ENCODE results near the gene NAP1L1.

The NAP1L1 gene, protein sequence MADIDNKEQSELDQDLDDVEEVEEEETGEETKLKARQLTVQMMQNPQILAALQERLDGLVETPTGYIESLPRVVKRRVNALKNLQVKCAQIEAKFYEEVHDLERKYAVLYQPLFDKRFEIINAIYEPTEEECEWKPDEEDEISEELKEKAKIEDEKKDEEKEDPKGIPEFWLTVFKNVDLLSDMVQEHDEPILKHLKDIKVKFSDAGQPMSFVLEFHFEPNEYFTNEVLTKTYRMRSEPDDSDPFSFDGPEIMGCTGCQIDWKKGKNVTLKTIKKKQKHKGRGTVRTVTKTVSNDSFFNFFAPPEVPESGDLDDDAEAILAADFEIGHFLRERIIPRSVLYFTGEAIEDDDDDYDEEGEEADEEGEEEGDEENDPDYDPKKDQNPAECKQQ

GRCh38 chr12:76083904-76084862 lies at the start of gene NAP1L1:
TSS of gene NAP1L1 (minus strand) at chr12:76084685. CDS start at chr12:76074219, 10,466 bp downstream.
- peak; percentile 100 for DNase-seq
- in situ Hi-C loops (cut with HindIII; ENCODE audit: low pct_ligation_motif_present, low pct_unique_long_range_greater_than_20kb, low sequenced_read_pairs) = no loop called here

DNA sequence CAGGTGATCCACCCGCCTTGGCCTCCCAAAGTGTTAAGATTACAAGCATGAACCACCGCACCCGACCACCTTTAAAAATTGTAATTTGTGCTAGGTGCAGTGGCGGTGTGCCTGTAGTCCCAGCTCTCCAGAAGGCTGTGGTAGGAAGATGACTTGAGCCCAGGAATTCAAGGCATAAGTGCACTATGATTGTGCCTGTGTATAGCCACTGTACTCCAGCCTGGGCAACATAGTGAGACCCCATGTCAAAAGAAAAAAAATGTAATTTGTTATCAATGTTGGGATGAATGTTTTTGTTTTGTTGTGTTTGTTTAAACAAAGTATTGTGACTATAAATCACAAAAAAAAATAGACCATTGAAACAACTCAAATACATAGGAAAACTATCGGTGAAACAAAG lies 43.1 kb upstream of the NAP1L1 start:
- DNase-seq = no peak
- in situ Hi-C loops (cut with HindIII; ENCODE audit: low pct_ligation_motif_present, low pct_unique_long_range_greater_than_20kb, low sequenced_read_pairs) = no loop called here

DNA sequence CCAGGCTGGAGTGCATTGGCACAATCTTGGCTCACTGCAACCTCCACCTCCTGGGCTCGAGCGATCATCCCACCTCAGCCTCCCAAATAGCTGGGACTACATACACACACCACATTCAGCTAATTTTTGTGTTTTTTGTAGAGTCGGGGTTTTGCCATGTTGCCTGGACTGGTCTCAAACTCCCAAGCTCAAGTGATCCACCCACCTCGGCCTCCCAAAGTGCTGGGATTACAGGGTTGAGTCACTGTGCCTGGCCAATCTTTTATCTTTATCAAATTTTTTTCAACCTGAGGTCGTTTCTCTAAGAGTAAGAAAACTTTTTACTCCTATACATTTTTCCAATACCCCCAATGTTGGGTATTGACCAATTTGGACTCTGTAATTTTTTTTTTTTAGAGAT lies 40.0 kb upstream of the NAP1L1 start:
- in situ Hi-C loops (cut with HindIII; ENCODE audit: low pct_ligation_motif_present, low pct_unique_long_range_greater_than_20kb, low sequenced_read_pairs) = no loop called here
- DNase-seq = no peak

DNA sequence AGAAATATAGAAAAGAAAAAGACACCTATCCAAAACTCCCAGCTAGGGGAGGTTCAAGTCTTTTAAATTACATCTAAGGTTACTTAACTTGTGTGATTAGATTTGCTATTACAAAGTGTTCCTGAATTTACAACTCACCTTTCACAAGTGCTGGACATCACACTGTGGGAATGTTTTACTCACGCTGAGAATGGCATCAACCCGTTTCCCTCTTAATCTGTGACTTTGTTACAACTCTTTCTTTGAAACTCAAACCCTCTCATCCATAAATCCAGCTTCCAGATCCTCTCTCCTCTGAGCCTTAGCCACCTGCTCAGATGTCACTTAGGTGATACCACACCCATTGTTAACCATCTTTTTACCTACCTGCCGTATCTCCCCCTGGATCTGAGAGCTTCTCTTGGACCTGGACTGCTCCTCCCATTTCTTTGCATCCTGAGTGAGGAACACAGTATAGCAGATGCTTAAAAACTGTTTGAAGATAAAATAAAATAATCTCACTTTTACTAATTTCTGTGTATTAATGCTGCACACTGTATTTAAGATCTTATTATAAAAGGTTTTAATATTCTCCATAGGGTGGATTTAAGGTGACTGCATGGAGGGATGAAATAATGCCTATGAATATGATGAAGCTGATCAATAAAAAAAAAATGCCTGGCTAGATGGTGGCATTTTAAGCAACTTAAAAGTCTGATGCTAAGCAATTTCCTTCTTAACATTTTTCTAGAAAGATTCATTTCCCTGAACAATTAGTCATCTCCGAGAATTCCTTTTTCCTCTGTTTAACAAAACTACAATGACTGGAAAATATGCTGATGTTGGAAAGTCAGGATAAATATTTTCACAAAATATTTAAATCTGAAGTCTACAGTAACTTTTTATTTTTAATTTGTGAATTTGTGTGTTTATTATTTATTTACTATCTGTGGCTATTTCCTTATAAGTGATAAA lies 39.1 kb upstream of the NAP1L1 start:
- no peak for DNase-seq
- in situ Hi-C loops (cut with HindIII; ENCODE audit: low pct_ligation_motif_present, low pct_unique_long_range_greater_than_20kb, low sequenced_read_pairs) = no loop called here

DNA sequence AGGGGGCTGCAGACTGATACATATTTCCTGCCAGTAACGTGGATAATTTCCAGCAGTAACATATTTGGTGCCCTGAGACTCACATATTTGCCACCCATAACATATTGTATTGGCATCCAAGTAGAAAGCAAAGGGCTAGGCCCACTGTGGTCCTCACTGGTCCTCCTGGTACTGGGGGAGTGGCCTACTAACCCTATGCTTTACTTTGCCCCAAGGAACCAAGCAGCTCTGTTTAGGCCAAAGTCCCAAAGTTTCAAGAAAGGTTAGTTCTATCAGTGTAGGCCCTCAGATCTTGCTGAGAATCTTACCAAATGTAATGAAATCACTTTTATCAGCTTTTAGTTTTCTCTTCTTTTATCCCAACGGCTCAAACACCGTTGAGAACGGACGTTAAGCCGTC lies 35.4 kb upstream of the NAP1L1 start:
- DNase-seq = no peak
- in situ Hi-C loops (cut with HindIII; ENCODE audit: low pct_ligation_motif_present, low pct_unique_long_range_greater_than_20kb, low sequenced_read_pairs) = no loop called here

DNA sequence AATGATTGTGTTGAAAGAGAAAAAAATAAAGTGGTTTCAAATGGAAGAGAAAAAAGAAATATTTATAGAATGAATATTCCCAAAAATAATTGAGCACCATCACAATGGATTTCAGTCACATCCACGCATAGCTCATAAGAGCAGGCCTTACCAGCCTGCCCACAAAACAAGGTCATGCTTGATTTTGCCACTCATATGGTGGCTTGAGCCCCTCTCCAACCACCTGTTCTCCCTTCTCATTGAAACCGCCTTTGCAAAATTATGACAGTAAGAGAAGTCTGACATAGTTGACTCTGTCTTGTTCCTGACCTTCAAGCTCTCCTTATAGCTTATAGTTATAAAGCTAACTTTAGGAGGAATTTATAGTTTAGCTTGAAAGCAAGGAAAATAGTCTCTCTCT lies 33.3 kb upstream of the NAP1L1 start:
- DNase-seq = no peak
- in situ Hi-C loops (cut with HindIII; ENCODE audit: low pct_ligation_motif_present, low pct_unique_long_range_greater_than_20kb, low sequenced_read_pairs) = no loop called here

- in situ Hi-C loops (cut with HindIII; ENCODE audit: low pct_ligation_motif_present, low pct_unique_long_range_greater_than_20kb, low sequenced_read_pairs) = no loop called here
- no peak for DNase-seq
These were observed 32.7 kb upstream of the NAP1L1 start for GRCh38 chr12:76117067-76117691.

GRCh38 chr12:76113800-76114757 lies 29.6 kb upstream of the NAP1L1 start:
- no peak for DNase-seq
- in situ Hi-C loops (cut with HindIII; ENCODE audit: low pct_ligation_motif_present, low pct_unique_long_range_greater_than_20kb, low sequenced_read_pairs) = no loop called here

- in situ Hi-C loops (cut with HindIII; ENCODE audit: low pct_ligation_motif_present, low pct_unique_long_range_greater_than_20kb, low sequenced_read_pairs) = no loop called here
- DNase-seq = no peak
These were observed 26.8 kb upstream of the NAP1L1 start for GRCh38 chr12:76111209-76111749.

DNA sequence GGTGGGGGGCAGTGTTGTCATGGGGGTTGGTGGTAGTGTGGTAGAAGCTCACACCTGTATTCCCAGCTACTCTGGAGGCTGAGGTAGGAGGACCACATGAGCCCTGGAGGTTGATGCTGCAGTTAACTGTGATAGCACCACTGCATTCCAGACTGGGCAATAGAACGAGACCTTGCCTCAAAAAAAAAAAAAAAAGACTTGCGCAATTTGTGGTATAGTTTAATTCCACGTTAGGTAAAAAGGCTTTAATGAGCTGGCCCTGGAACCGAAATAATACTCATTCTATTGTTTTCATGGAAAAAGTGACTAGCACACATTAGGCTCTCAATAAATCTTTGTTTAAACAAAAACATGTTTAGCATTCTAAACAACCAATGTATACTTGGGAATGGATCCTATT lies 25.4 kb upstream of the NAP1L1 start:
- in situ Hi-C loops (cut with HindIII; ENCODE audit: low pct_ligation_motif_present, low pct_unique_long_range_greater_than_20kb, low sequenced_read_pairs) = no loop called here
- no peak for DNase-seq

GRCh38 chr12:76108356-76108755 lies 23.9 kb upstream of the NAP1L1 start:
- DNase-seq = no peak
- in situ Hi-C loops (cut with HindIII; ENCODE audit: low pct_ligation_motif_present, low pct_unique_long_range_greater_than_20kb, low sequenced_read_pairs) = no loop called here

DNA sequence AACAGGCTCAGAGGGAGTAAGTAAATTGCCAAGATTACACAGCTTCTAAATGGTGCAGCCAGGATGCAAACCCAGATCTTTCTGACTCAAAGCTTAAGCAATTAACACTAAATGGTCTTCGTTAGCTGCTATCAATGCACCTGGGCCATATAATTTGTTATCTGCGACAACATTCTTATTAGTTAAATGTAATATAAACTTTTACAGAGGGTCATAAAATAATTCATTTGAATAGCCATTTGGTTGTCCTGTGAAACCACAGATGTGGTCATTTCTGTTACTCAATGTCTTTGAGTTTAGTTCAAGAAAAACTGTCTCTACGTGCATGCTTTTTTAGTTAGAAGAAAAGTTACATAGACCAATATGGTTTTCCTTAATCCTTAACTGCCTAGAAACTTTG lies 22.1 kb upstream of the NAP1L1 start:
- DNase-seq = no peak
- in situ Hi-C loops (cut with HindIII; ENCODE audit: low pct_ligation_motif_present, low pct_unique_long_range_greater_than_20kb, low sequenced_read_pairs) = no loop called here

- DNase-seq = no peak
- in situ Hi-C loops (cut with HindIII; ENCODE audit: low pct_ligation_motif_present, low pct_unique_long_range_greater_than_20kb, low sequenced_read_pairs) = no loop called here
These were observed 19.5 kb upstream of the NAP1L1 start for GRCh38 chr12:76103958-76104357.

DNA sequence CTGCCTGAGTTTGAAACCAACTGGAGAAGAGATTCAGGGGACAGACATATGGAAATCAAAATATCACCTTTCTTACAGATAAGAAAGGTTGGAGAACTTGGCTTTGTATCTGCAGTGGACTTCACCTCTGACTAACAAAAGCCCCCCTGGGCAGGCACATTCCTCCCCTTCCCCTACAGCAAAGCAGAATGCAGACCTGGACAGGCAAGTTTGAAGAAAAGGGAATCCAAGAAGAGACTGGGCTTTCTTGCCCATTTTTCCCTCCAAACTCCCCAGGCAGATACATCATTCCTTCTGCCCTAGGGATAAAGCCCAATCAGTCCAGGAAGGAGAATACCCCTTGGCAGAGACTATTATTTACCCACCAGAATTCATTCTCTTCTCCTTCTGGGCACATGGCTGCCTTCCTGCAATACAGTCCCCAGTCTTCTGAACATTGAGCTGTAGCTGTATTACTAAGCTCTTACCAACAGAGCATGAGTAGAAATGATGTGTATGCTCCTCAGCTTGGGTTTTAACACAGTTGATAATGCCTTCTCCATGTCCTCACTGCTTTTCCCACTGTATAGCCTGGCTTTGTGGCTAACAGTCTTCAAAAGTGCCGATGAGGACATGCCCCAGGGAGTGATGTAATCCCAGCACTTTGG lies 17.4 kb upstream of the NAP1L1 start:
- in situ Hi-C loops (cut with HindIII; ENCODE audit: low pct_ligation_motif_present, low pct_unique_long_range_greater_than_20kb, low sequenced_read_pairs) = no loop called here
- DNase-seq = no peak

DNA sequence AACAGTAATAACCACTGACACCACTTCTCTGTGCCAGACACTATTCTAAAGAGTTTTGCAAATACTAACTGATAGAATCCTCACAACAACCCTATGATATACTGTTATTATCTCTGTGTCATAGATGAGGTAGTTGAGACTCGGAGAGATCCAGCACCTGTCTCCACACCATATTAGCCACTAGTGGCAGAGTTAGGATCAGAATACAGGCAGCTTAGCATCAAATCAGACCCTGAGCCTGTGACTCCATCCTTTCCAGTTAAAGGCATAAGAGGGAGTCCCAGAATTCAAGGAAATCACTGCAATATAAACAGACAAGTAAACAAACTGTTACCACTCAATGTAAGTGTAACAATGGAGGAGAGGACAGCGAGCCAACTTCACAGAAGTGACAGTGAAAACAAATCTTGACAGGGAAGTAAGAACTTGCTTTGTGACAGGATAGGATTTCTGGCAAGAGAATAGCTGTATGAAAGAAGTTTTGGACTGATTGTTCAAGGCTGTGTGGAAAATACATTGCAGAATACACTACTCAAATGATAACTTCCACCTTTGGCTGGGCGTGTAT lies 11.7 kb upstream of the NAP1L1 start:
- no peak for DNase-seq
- in situ Hi-C loops (cut with HindIII; ENCODE audit: low pct_ligation_motif_present, low pct_unique_long_range_greater_than_20kb, low sequenced_read_pairs) = no loop called here

DNA sequence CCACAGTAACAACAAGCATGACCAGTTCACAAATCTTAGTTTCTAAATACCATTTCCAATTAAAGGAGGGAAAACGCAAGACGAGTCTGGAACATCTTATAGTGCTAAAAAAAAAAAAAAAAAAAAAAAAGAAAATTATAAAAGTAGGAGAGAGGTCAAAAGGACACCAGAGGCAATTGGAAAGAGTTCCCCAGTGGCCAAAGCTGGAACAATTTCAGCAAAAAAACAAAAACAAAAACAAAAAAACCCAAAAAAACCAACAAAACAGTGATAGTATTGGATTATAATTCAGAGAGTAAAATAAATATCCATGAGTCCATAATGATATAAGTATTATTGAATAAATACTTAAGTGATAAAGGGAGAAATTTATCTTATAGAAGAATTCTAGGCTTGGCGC lies 10.3 kb upstream of the NAP1L1 start:
- in situ Hi-C loops (cut with HindIII; ENCODE audit: low pct_ligation_motif_present, low pct_unique_long_range_greater_than_20kb, low sequenced_read_pairs) = no loop called here
- no peak for DNase-seq

All from ACHN (cell line).